ENCODE data around the gene FBF1.
"Not testable (repeated sequence)": the region's sequence is repeated elsewhere in the genome, so short reads cannot be mapped to it uniquely, and the experiment has no call there.

- TF ChIP-seq HDAC1 (IDR thresholded peaks at IDR 0.05); ESRRA (IDR thresholded peaks at IDR 0.05; ENCODE audit: borderline replicate concordance, low read depth): not testable (repeated sequence)
- TF ChIP-seq, protein P1, sequence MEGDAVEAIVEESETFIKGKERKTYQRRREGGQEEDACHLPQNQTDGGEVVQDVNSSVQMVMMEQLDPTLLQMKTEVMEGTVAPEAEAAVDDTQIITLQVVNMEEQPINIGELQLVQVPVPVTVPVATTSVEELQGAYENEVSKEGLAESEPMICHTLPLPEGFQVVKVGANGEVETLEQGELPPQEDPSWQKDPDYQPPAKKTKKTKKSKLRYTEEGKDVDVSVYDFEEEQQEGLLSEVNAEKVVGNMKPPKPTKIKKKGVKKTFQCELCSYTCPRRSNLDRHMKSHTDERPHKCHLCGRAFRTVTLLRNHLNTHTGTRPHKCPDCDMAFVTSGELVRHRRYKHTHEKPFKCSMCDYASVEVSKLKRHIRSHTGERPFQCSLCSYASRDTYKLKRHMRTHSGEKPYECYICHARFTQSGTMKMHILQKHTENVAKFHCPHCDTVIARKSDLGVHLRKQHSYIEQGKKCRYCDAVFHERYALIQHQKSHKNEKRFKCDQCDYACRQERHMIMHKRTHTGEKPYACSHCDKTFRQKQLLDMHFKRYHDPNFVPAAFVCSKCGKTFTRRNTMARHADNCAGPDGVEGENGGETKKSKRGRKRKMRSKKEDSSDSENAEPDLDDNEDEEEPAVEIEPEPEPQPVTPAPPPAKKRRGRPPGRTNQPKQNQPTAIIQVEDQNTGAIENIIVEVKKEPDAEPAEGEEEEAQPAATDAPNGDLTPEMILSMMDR (IDR thresholded peaks at IDR 0.05 in 2 of 3, conservative IDR thresholded peaks at IDR 0.05 in 1 of 3; ENCODE audit: insufficient read depth in 2 of 3, low read depth in 1 of 3, low read length in 3 of 3) = not testable (repeated sequence)
- TF ChIP-seq, protein P2, sequence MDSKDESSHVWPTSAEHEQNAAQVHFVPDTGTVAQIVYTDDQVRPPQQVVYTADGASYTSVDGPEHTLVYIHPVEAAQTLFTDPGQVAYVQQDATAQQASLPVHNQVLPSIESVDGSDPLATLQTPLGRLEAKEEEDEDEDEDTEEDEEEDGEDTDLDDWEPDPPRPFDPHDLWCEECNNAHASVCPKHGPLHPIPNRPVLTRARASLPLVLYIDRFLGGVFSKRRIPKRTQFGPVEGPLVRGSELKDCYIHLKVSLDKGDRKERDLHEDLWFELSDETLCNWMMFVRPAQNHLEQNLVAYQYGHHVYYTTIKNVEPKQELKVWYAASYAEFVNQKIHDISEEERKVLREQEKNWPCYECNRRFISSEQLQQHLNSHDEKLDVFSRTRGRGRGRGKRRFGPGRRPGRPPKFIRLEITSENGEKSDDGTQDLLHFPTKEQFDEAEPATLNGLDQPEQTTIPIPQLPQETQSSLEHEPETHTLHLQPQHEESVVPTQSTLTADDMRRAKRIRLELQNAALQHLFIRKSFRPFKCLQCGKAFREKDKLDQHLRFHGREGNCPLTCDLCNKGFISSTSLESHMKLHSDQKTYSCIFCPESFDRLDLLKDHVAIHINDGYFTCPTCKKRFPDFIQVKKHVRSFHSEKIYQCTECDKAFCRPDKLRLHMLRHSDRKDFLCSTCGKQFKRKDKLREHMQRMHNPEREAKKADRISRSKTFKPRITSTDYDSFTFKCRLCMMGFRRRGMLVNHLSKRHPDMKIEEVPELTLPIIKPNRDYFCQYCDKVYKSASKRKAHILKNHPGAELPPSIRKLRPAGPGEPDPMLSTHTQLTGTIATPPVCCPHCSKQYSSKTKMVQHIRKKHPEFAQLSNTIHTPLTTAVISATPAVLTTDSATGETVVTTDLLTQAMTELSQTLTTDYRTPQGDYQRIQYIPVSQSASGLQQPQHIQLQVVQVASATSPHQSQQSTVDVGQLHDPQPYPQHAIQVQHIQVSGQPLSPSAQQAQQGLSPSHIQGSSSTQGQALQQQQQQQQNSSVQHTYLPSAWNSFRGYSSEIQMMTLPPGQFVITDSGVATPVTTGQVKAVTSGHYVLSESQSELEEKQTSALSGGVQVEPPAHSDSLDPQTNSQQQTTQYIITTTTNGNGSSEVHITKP (IDR thresholded peaks at IDR 0.05; ENCODE audit: partially characterized antibody) = not testable (repeated sequence)
Measured at GRCh38 chr17:75870228-75870627, 70.6 kb downstream of the FBF1 start.
